GM21515 (cell line): Measurements from ENCODE around the gene GOT1.

Source experiments
- ATAC-seq: cut with Tn5 transposase; IDR thresholded peaks from one replicate; pipeline ENCODE4 v1.9.1; 2021; ENCODE audit not compliant: unreplicated experiment

GOT1 gene

GRCh38 chr10:99365311-99365710 lies 65.1 kb downstream of the GOT1 start:
- no peak for ATAC-seq

GRCh38 chr10:99364125-99364524 lies 66.3 kb downstream of the GOT1 start:
- ATAC-seq, result no peak

GRCh38 chr10:99360934-99361333 lies 69.5 kb downstream of the GOT1 start:
- no peak for ATAC-seq

GRCh38 chr10:99358101-99358500 lies 72.3 kb downstream of the GOT1 start:
- no peak for ATAC-seq

- no peak for ATAC-seq
Observed at GRCh38 chr10:99357691-99358090, 72.7 kb downstream of the GOT1 start.

GRCh38 chr10:99353182-99353581 lies 77.2 kb downstream of the GOT1 start:
- no peak for ATAC-seq

- no peak for ATAC-seq
Observed at GRCh38 chr10:99347672-99348071, 82.8 kb downstream of the GOT1 start.
